HG03439 (cell line): ENCODE data around the gene HIBADH.

Source experiments
- ATAC-seq: cut with Tn5 transposase; IDR thresholded peaks from one replicate; pipeline ENCODE4 v1.9.1; 2021; ENCODE audit warnings: mild to moderate bottlenecking, moderate library complexity; ENCODE audit not compliant: unreplicated experiment

HIBADH gene

DNA sequence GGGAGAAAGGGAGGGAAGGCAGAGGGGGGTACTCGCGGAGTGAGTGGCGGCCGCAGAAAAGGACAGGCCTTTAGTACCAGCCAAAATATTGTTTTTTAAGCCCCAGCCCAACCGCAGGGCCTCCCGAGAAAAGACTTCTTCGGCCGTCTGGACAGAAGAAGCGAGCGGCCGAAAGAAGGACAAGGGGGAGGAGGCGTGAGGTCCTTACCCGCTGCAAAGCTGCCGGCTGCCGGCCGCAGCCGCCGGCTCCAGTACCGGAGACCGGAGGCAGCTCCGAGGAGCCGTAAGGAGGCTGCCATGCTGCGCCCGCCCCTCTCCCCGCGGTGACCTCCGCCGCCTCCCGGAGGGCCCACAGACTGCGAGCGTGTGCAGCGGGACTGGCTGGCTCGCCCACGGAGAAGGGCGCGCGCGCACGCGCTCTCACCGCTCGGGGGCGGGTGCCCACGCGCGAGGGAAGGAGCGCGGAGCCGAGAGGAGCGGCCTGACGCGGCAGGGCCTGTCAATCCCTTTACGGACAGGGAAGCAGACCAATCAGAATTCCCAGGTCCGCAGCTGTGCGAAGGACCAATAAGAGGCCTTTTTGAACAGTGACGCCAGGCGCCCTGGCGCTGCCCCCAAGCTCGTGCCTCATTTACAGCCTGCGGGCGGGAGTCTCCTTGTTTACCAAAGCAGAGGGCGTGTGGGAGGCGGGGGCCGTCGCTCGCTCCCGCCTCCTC, at the start of gene HIBADH:
Gene HIBADH, minus strand, starts transcription at position 394 of the 716 bp plus-strand sequence. Its CDS starts 95 bp downstream, at position 299.
- peak; percentile 100 for ATAC-seq

DNA sequence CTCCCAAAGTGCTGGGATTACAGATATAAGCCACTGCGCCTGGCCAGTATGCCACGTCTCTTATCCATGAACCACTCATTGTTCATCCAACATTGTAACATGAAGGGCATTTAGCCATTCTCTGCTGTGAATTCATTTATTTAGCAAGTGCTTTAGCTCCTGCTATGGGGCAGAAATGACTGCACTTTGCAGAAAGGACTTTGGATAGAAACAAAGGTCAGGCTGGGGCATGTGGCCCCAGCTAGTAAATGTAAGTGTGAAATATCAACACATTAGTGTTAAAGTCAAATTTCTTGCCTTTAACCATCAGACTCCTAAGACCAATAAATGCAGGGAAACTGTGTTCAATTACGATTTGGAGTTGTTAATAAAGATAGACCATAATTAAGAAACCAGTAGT, 49.5 kb upstream of the HIBADH start:
- ATAC-seq: no peak

GRCh38 chr7:27709137-27710075, 46.7 kb upstream of the HIBADH start:
- no peak for ATAC-seq

GRCh38 chr7:27708485-27708884, 45.8 kb upstream of the HIBADH start:
- no peak for ATAC-seq

- ATAC-seq: no peak
Observed at GRCh38 chr7:27705200-27705594, 42.5 kb upstream of the HIBADH start.

GRCh38 chr7:27704422-27705199, 41.9 kb upstream of the HIBADH start:
- no peak for ATAC-seq

- no peak for ATAC-seq
Observed at GRCh38 chr7:27703181-27703580, 40.5 kb upstream of the HIBADH start.

DNA sequence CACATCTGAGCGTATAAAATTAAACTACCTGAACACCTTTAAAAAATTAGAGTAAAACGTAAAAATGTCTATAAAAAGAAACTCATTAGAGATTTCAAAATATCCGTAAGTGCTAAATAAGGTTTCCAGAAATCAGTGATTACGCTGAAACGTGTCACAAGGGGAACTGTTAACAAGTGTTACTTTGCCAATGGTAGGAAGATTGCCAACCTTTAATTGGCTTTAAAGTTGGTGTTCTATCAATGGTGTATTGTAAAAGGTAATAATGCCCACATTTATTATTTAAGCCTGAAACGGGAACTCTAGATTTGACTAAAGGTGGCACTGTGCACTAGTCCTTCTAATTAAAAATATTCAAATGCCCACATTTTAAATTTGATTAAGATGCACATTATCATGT, 37.8 kb upstream of the HIBADH start:
- no peak for ATAC-seq

DNA sequence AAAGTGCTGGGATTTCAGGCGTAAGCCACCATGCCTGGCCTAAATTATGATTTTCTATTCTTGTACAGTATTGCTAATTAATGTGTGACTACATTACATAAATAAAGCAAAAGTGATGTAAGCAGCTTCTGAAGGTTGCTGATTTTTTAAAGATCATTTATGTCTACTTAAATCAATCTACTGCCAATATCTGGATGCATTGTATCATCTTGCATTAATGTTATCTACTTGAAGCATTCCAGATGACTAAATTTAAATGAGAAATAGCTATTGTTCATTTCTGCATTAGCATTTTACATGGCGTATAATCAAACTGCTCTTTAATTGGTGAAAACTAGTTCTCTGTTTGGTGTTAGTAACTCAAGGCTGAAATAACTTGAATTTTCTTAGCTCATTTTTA, 37.1 kb upstream of the HIBADH start:
- ATAC-seq: no peak

DNA sequence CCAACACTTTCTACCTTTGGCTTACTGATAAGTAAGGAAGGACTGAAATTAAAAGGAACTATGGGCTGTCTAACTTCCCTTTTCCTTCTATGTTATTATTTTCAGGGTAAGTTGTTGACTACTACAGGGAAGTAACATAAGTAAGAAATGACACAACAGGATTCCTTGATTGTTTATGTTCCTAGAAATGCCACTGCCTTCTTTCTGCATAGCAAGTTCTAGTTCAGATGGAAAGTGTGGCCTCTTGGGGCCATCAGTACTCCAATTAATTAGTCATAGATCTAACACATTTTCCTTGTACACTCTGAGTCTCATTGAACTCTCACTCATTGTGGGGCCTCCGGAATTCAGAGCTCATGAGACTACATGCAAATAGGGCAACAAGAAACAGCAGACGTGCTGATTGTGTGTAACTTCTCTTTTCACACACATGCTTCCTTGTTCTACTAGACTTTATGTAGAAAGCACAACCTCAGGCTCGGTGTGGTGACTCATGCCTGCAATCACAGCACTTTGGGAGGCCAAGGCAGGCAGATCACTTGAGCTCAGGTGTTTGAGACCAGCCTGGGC, 35.3 kb upstream of the HIBADH start:
- ATAC-seq: peak; percentile 82

- ATAC-seq: no peak
Observed at GRCh38 chr7:27695096-27695495, 32.4 kb upstream of the HIBADH start.

- ATAC-seq: no peak
Observed at GRCh38 chr7:27693794-27694193, 31.1 kb upstream of the HIBADH start.

DNA sequence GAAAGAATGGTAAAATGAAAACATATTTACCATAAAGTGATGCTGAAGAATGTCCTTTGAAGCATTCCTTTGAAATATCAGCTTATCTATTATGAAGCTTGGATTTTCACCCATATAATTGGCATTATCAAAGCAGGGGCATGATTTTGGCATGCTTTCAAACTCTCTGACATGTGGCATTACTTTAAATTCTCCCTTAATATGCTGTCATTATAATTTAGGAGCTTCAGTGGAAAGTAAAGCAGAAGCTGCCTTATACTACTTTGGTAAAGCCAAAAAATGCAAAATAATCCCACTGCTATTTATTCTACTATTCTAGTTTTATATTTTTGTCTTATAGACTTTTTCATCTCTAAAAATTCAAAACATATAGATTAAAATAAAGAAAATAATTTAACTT, 28.0 kb upstream of the HIBADH start:
- ATAC-seq: no peak

DNA sequence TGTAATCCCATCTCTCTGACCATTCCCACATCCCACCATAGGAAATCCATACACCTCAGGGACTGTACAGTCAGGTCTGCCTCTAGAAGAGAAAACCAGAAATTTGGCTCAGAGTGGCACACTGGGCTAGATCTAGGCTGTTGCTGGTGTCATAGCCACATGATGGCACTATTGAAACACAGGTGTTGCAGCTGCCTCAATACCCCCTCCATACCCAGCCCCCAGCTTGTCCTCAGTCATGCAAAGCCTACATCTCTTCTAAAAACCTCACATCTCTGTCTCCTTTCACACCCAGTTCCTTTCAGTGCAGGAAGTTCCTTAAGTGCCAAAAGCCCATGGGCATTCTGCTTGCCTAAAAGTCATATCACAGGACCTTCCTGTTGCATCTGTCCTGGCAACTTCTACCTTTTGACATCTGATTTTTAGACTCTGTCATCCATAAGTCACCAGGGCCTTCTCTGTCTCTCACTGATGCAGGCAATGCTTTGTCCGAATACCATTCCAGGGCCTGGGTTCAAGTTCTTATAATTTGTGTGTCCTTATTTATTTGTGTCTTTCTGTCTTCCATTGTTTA, 27.0 kb upstream of the HIBADH start:
- no peak for ATAC-seq

DNA sequence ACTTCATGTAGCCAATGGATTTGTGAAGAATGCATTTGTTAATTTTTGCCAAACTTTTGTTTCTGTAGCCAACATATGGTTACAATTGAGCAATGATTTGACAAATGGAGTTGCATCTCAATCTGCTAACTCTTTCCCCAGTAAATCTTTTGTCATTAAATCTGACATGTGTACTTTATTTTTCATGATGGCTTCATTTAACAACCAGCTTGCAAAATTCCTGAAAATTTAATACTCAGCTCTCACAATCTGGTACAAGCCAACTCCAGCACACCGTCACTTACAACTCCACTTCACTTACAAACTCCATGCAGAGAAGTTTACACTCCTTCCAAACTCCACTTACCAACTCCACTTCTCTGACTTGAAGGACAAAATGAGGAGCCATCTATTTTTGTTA, 26.5 kb upstream of the HIBADH start:
- no peak for ATAC-seq

DNA sequence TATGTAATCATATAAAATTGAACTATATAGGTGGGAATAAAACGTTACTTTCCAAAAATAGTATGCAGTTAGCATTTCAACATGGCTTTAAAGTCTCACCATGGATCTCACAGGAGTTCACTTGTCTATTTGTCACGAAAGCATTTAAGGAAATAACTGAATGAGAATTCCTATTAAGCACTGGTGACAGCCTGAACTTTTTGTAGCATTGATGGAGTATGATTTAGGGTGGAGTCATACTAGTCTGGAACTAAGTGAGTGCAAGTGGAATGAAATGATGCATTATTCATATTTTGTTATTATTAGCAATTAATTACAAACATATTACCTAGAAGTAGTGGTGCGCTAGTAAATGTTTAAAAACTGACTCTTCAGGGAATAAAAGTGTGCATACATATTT, 26.0 kb upstream of the HIBADH start:
- ATAC-seq: no peak

DNA sequence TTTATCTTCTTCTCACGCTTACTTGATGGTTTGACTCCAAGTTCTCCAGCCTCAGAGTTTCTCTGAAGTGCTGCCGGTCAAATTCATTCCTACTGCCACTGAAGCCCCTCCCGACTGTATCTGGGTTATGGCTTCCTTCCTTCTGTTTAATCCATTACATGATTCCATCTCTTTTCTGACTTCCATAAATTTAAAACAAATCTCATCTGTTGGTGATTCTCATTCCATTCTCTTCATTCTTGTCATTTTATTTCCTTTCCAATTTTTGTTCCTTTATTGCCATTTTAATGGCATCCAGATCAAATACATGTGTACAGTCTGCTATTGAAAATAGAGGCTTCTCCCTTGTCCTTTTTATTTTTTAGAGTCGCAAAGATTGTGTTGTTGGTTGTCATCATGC, 25.4 kb upstream of the HIBADH start:
- ATAC-seq: no peak

- ATAC-seq: no peak
Observed at GRCh38 chr7:27686315-27686714, 23.6 kb upstream of the HIBADH start.

- no peak for ATAC-seq
Observed at GRCh38 chr7:27685893-27686292, 23.2 kb upstream of the HIBADH start.

DNA sequence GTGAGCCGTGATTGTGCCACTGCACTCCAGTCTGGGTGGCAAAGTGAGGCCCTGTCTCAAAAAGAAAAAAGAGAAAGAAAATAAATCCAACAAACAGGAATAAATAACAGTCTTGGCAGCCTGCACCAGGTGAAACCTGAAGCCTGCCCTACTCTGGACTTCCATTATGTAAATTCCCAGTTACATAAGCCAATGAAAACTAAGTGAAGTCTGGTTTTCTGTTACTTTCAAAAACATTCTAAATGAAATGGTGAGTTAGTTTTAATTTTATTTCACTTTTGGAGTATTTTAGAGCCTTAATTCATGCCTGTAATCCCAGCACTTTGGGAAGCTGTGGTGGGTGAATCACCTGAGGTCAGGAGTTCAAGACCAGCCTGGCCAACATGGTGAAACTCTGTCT, 22.5 kb upstream of the HIBADH start:
- ATAC-seq: no peak

DNA sequence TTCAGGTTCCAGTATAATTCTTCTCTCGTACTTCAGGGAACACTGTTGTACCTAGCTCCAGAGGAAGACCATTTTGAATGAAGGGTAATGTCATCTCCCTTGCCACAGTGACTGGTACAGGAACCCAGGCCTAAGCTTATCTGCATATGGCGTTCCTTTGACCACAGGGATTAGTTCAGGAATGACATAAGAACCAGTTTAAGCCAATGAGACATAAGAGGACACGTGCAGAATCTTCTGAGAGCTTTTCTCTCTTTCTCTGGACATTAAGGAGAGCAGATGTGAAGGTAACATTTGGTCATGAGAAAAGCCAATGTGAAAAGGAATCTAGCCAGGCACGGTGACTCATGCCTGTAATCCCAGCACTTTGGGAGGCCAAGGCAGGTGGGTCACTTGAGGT, 21.8 kb upstream of the HIBADH start:
- no peak for ATAC-seq
